ENCODE measurements around the gene TPM2. TPM values are rescaled to one million over a fixed set of nuclear protein-coding genes. Genes with fewer than 3 reads are reported as not detected.

Gene TPM2
- total and polyA plus RNA-seq, 7 donors: 49.9 to 8,131 (median 3,590) TPM

- Histone ChIP-seq H3K9me3 (no peaks in the 10 kb centered on the region), H3K27me3 (no peaks in the 10 kb centered on the region), H3K27ac (peak overlapping the region; percentile 95 to 100 (median 98)), H3K4me3 (peak overlapping the region in 2 of 4 donors; percentile 88 to 97), H3K4me1 (peaks cover 0 to 58% (median 46%) of the 10 kb centered on the region in 4 donors), H3K36me3 (peaks cover 34 to 58% (median 50%) of the 10 kb centered on the region in 4 donors)
- intact Hi-C loops (cut with DNase I): no loop called here
- no peak for DNase-seq
- WGBS, 2 donors: 89 to 92% methylated on average over 10 of the region's 10 CpGs
- peak; percentile 26 to 62 (median 53) for TF ChIP-seq POLR2AphosphoS5 (IDR thresholded peaks at IDR 0.05)
- TF ChIP-seq EP300 (IDR thresholded peaks at IDR 0.05): no peak
- TF ChIP-seq POLR2A (IDR thresholded peaks at IDR 0.05): no peak
- no peak for TF ChIP-seq CTCF (IDR thresholded peaks at IDR 0.05)
These were observed 7.0 kb downstream of the TPM2 start for GRCh38 chr9:35682520-35683315.

GRCh38 chr9:35682051-35682450 lies 7.7 kb downstream of the TPM2 start:
- Histone ChIP-seq H3K9me3 (no peaks in the 10 kb centered on the region), H3K27ac (peak overlapping the region; percentile 95 to 100 (median 98)), H3K4me3 (no peak overlapping the region), H3K36me3 (peaks cover 34 to 52% (median 47%) of the 10 kb centered on the region in 4 donors), H3K4me1 (peaks cover 0 to 52% (median 46%) of the 10 kb centered on the region in 4 donors), H3K27me3 (no peaks in the 10 kb centered on the region)
- no peak for TF ChIP-seq CTCF (IDR thresholded peaks at IDR 0.05)
- TF ChIP-seq POLR2AphosphoS5 (IDR thresholded peaks at IDR 0.05): peak; percentile 9 to 53 (median 46)
- intact Hi-C loops (cut with DNase I): no loop called here
- DNase-seq: peak; percentile 76
- WGBS, 2 donors: 83 to 87% methylated on average over 6 of the region's 6 CpGs

GRCh38 chr9:35681341-35682002 lies 8.3 kb downstream of the TPM2 start:
- H3K27me3 ChIP-seq: no peaks in the 10 kb centered on the region
- no peaks in the 10 kb centered on the region for H3K9me3 ChIP-seq
- H3K4me3 ChIP-seq: no peak overlapping the region
- intact Hi-C loops (cut with DNase I): no loop called here
- no peak for DNase-seq
- peak overlapping the region; percentile 95 to 100 (median 98) for H3K27ac ChIP-seq
- peaks cover 34 to 48% (median 42%) of the 10 kb centered on the region in 4 donors for H3K36me3 ChIP-seq
- 71 to 81% methylated on average over 3 of the region's 3 CpGs for WGBS, 2 donors
- H3K4me1 ChIP-seq: peaks cover 0 to 52% (median 45%) of the 10 kb centered on the region in 4 donors
- TF ChIP-seq CTCF (IDR thresholded peaks at IDR 0.05) (no peak), POLR2AphosphoS5 (IDR thresholded peaks at IDR 0.05) (peak in 3 of 4 donors; percentile 4 to 72 (median 70))

- H3K27ac ChIP-seq: peak overlapping the region; percentile 95 to 100 (median 98)
- H3K27me3 ChIP-seq: no peaks in the 10 kb centered on the region
- no peak for DNase-seq
- TF ChIP-seq POLR2A (IDR thresholded peaks at IDR 0.05) (no peak), POLR2AphosphoS5 (IDR thresholded peaks at IDR 0.05) (peak in 2 of 4 donors; percentile 86 to 89)
- intact Hi-C loops (cut with DNase I): no loop called here
- H3K36me3 ChIP-seq: peaks cover 32 to 39% (median 33%) of the 10 kb centered on the region in 4 donors
- H3K4me3 ChIP-seq: no peak overlapping the region
- H3K9me3 ChIP-seq: no peaks in the 10 kb centered on the region
- 73 to 74% methylated on average over 15 of the region's 15 CpGs for WGBS, 2 donors
- H3K4me1 ChIP-seq: peaks cover 0 to 53% (median 49%) of the 10 kb centered on the region in 4 donors
These were observed 9.2 kb downstream of the TPM2 start for GRCh38 chr9:35680331-35681105.

All from sigmoid colon (tissue), 7 donors.